ENCODE results near the gene NEK5. TPM values are rescaled to one million over a fixed set of nuclear protein-coding genes. Genes with fewer than 3 reads are reported as not detected.

NEK5 gene
- total and polyA plus RNA-seq, 2 experiments from 2014 or later, result 0.73 to 1.3 TPM

DNA sequence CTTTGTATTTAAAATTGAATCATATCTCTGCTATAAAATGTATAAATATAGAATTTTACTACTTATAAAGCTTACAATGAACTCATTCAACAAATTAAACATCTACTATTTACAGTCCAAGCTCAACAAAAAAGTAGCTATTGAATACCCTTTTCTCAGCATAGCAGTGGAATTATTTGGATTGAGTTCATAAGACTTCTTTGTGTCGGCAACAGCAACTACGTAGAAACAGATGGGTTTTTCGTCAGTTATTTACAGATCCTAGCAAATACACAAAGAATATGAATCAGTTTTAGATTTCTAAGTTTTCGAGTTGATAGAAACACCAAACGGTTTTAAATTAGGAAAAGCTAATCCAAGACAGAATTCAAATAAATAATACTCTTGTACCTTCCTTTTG is 41.0 kb upstream of the NEK5 start:
- Mint-ChIP-seq H3K4me3 (no peak overlapping the region), H3K27me3 (ENCODE audit: insufficient read depth, low read depth, poor library complexity) (no peaks in the 10 kb centered on the region), H3K9me3 (no peaks in the 10 kb centered on the region), H3K36me3 (ENCODE audit: low read depth) (peaks cover 17% of the 10 kb centered on the region; the same call in 2 of the 3 replicates), H3K4me1 (no peaks in the 10 kb centered on the region), H3K27ac (no peak overlapping the region)
- Histone ChIP-seq H3K4me3 (no peak overlapping the region), H4K20me1 (replicated peaks; ENCODE audit: insufficient read depth) (no peaks in the 10 kb centered on the region), H3K4me2 (no peak overlapping the region), H3K36me3 (ENCODE audit: insufficient read depth) (peaks cover 28% of the 10 kb centered on the region), H3K27me3 (ENCODE audit: insufficient read depth) (no peaks in the 10 kb centered on the region), H3K9me2 (ENCODE audit: insufficient read depth) (no peaks in the 10 kb centered on the region), H2AFZ (no peak overlapping the region), H3K4me1 (ENCODE audit: insufficient read depth) (no peaks in the 10 kb centered on the region), H3K79me2 (replicated peaks; ENCODE audit: insufficient read depth) (no peaks in the 10 kb centered on the region), H3F3A (replicated peaks; ENCODE audit: low read depth) (no peaks in the 10 kb centered on the region), H3K27ac (ENCODE audit: low read depth) (no peak overlapping the region)
- ATAC-seq (no peak), DNase-seq (ENCODE audit: low spot score) (no peak)
- TF ChIP-seq, protein P1, sequence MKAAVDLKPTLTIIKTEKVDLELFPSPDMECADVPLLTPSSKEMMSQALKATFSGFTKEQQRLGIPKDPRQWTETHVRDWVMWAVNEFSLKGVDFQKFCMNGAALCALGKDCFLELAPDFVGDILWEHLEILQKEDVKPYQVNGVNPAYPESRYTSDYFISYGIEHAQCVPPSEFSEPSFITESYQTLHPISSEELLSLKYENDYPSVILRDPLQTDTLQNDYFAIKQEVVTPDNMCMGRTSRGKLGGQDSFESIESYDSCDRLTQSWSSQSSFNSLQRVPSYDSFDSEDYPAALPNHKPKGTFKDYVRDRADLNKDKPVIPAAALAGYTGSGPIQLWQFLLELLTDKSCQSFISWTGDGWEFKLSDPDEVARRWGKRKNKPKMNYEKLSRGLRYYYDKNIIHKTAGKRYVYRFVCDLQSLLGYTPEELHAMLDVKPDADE (IDR thresholded peaks at IDR 0.05), result no peak
- TF ChIP-seq CREB1 (CRISPR knock-in tag; IDR thresholded peaks at IDR 0.05; ENCODE audit: low read depth) (no peak), EZH2 (IDR thresholded peaks at IDR 0.05; ENCODE audit: low read depth, unreplicated experiment) (no peak), ZNF331 (CRISPR knock-in tag; IDR thresholded peaks at IDR 0.05; ENCODE audit: low read depth) (no peak)
- TF ChIP-seq, protein P2, sequence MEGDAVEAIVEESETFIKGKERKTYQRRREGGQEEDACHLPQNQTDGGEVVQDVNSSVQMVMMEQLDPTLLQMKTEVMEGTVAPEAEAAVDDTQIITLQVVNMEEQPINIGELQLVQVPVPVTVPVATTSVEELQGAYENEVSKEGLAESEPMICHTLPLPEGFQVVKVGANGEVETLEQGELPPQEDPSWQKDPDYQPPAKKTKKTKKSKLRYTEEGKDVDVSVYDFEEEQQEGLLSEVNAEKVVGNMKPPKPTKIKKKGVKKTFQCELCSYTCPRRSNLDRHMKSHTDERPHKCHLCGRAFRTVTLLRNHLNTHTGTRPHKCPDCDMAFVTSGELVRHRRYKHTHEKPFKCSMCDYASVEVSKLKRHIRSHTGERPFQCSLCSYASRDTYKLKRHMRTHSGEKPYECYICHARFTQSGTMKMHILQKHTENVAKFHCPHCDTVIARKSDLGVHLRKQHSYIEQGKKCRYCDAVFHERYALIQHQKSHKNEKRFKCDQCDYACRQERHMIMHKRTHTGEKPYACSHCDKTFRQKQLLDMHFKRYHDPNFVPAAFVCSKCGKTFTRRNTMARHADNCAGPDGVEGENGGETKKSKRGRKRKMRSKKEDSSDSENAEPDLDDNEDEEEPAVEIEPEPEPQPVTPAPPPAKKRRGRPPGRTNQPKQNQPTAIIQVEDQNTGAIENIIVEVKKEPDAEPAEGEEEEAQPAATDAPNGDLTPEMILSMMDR (conservative IDR thresholded peaks at IDR 0.05; ENCODE audit: low read depth in 2 of 2), result no peak
- TF ChIP-seq, protein P3, sequence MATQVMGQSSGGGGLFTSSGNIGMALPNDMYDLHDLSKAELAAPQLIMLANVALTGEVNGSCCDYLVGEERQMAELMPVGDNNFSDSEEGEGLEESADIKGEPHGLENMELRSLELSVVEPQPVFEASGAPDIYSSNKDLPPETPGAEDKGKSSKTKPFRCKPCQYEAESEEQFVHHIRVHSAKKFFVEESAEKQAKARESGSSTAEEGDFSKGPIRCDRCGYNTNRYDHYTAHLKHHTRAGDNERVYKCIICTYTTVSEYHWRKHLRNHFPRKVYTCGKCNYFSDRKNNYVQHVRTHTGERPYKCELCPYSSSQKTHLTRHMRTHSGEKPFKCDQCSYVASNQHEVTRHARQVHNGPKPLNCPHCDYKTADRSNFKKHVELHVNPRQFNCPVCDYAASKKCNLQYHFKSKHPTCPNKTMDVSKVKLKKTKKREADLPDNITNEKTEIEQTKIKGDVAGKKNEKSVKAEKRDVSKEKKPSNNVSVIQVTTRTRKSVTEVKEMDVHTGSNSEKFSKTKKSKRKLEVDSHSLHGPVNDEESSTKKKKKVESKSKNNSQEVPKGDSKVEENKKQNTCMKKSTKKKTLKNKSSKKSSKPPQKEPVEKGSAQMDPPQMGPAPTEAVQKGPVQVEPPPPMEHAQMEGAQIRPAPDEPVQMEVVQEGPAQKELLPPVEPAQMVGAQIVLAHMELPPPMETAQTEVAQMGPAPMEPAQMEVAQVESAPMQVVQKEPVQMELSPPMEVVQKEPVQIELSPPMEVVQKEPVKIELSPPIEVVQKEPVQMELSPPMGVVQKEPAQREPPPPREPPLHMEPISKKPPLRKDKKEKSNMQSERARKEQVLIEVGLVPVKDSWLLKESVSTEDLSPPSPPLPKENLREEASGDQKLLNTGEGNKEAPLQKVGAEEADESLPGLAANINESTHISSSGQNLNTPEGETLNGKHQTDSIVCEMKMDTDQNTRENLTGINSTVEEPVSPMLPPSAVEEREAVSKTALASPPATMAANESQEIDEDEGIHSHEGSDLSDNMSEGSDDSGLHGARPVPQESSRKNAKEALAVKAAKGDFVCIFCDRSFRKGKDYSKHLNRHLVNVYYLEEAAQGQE (IDR thresholded peaks at IDR 0.05; ENCODE audit: unreplicated experiment), result no peak

DNA sequence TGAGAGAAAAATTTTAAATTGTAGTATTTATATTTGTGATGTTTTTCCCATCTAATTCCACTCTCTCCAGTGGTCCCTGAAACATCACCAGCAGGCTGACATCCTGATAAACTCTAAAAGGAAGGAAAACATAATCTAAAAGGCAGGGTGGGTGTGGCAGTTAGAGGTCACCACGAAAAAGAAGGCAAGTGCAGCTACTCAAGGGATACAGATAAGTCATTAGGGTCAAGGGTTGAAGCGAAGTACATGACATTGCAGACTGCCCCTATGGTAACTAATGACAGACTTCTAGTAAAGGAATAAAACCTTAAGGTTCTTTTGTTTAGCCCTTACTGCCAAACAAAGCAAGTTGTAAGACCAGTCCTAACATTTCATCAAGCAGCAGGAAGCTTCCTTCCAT is 36.5 kb upstream of the NEK5 start:
- DNase-seq (ENCODE audit: low spot score) (no peak), ATAC-seq (no peak)
- Mint-ChIP-seq H3K4me3 (no peak overlapping the region), H3K4me1 (peaks cover 3% of the 10 kb centered on the region; the same call in 2 of the 3 replicates), H3K27ac (no peak overlapping the region), H3K36me3 (ENCODE audit: low read depth) (peaks cover 6% of the 10 kb centered on the region; the same call in 1 of the 3 replicates), H3K27me3 (ENCODE audit: insufficient read depth, low read depth, poor library complexity) (no peaks in the 10 kb centered on the region), H3K9me3 (no peaks in the 10 kb centered on the region)
- peaks cover 13% of the 10 kb centered on the region for H3K36me3 ChIP-seq (ENCODE audit: insufficient read depth)
- no peaks in the 10 kb centered on the region for H3K79me2 ChIP-seq (replicated peaks; ENCODE audit: insufficient read depth)
- no peaks in the 10 kb centered on the region for H3K27me3 ChIP-seq (ENCODE audit: insufficient read depth)
- H3K4me1 ChIP-seq (ENCODE audit: insufficient read depth), result no peaks in the 10 kb centered on the region
- H3K4me3 ChIP-seq, result no peak overlapping the region
- no peaks in the 10 kb centered on the region for H3F3A ChIP-seq (replicated peaks; ENCODE audit: low read depth)
- no peaks in the 10 kb centered on the region for H3K9me2 ChIP-seq (ENCODE audit: insufficient read depth)
- no peak overlapping the region for H2AFZ ChIP-seq
- H4K20me1 ChIP-seq (replicated peaks; ENCODE audit: insufficient read depth), result no peaks in the 10 kb centered on the region
- no peak overlapping the region for H3K4me2 ChIP-seq
- H3K27ac ChIP-seq (ENCODE audit: low read depth), result no peak overlapping the region
- no peak for TF ChIP-seq STAT1 (IDR thresholded peaks at IDR 0.05; ENCODE audit: unreplicated experiment)
- no peak for TF ChIP-seq ZNF114 (CRISPR knock-in tag; IDR thresholded peaks at IDR 0.05)
- TF ChIP-seq, protein P4, sequence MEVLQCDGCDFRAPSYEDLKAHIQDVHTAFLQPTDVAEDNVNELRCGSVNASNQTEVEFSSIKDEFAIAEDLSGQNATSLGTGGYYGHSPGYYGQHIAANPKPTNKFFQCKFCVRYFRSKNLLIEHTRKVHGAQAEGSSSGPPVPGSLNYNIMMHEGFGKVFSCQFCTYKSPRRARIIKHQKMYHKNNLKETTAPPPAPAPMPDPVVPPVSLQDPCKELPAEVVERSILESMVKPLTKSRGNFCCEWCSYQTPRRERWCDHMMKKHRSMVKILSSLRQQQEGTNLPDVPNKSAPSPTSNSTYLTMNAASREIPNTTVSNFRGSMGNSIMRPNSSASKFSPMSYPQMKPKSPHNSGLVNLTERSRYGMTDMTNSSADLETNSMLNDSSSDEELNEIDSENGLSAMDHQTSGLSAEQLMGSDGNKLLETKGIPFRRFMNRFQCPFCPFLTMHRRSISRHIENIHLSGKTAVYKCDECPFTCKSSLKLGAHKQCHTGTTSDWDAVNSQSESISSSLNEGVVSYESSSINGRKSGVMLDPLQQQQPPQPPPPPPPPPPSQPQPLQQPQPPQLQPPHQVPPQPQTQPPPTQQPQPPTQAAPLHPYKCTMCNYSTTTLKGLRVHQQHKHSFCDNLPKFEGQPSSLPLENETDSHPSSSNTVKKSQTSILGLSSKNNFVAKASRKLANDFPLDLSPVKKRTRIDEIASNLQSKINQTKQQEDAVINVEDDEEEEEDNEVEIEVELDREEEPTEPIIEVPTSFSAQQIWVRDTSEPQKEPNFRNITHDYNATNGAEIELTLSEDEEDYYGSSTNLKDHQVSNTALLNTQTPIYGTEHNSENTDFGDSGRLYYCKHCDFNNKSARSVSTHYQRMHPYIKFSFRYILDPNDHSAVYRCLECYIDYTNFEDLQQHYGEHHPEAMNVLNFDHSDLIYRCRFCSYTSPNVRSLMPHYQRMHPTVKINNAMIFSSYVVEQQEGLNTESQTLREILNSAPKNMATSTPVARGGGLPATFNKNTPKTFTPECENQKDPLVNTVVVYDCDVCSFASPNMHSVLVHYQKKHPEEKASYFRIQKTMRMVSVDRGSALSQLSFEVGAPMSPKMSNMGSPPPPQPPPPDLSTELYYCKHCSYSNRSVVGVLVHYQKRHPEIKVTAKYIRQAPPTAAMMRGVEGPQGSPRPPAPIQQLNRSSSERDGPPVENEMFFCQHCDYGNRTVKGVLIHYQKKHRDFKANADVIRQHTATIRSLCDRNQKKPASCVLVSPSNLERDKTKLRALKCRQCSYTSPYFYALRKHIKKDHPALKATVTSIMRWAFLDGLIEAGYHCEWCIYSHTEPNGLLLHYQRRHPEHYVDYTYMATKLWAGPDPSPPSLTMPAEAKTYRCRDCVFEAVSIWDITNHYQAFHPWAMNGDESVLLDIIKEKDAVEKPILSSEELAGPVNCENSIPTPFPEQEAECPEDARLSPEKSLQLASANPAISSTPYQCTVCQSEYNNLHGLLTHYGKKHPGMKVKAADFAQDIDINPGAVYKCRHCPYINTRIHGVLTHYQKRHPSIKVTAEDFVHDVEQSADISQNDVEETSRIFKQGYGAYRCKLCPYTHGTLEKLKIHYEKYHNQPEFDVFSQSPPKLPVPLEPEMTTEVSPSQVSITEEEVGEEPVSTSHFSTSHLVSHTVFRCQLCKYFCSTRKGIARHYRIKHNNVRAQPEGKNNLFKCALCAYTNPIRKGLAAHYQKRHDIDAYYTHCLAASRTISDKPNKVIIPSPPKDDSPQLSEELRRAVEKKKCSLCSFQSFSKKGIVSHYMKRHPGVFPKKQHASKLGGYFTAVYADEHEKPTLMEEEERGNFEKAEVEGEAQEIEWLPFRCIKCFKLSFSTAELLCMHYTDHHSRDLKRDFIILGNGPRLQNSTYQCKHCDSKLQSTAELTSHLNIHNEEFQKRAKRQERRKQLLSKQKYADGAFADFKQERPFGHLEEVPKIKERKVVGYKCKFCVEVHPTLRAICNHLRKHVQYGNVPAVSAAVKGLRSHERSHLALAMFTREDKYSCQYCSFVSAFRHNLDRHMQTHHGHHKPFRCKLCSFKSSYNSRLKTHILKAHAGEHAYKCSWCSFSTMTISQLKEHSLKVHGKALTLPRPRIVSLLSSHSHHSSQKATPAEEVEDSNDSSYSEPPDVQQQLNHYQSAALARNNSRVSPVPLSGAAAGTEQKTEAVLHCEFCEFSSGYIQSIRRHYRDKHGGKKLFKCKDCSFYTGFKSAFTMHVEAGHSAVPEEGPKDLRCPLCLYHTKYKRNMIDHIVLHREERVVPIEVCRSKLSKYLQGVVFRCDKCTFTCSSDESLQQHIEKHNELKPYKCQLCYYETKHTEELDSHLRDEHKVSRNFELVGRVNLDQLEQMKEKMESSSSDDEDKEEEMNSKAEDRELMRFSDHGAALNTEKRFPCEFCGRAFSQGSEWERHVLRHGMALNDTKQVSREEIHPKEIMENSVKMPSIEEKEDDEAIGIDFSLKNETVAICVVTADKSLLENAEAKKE (CRISPR knock-in tag; IDR thresholded peaks at IDR 0.05), result no peak
- TF ChIP-seq EZH2phosphoT487 (IDR thresholded peaks at IDR 0.05; ENCODE audit: unreplicated experiment), result no peak

Measured in GM23338 (cell line).